ENCODE measurements around the gene NXPE1.
A peak's percentile ranks its signal among the peaks of the same experiment; 100 is the strongest.
"Not testable (repeated sequence)": the region's sequence is repeated elsewhere in the genome, so short reads cannot be mapped to it uniquely, and the experiment has no call there.

The NXPE1 gene

GRCh38 chr11:114559425-114560310 lies at the start of gene NXPE1:
Gene NXPE1 (minus strand): TSS chr11:114559881. CDS start chr11:114551201, 8,680 bp downstream.
- no peak for DNase-seq

GRCh38 chr11:114609429-114609828 lies 49.7 kb upstream of the NXPE1 start:
- no peak for DNase-seq

DNA sequence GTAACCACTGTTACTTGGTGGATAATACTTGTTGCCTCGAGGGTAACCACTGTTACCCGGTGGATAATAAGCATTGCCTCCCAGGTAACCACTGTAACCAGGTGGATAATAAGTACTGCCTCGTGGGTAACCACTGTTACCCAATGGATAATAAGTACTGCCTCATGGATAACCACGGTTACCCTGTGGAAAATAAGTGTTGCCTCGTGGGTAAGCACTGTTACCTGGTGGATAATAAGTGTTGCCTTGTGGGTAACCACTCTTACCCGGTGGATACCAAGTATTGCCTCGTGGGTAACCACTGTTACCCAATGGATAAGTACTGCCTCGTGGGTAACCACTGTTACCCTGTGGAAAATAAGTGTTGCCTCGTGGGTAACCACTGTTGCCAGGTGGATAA lies 48.9 kb upstream of the NXPE1 start:
- DNase-seq = not testable (repeated sequence)

DNA sequence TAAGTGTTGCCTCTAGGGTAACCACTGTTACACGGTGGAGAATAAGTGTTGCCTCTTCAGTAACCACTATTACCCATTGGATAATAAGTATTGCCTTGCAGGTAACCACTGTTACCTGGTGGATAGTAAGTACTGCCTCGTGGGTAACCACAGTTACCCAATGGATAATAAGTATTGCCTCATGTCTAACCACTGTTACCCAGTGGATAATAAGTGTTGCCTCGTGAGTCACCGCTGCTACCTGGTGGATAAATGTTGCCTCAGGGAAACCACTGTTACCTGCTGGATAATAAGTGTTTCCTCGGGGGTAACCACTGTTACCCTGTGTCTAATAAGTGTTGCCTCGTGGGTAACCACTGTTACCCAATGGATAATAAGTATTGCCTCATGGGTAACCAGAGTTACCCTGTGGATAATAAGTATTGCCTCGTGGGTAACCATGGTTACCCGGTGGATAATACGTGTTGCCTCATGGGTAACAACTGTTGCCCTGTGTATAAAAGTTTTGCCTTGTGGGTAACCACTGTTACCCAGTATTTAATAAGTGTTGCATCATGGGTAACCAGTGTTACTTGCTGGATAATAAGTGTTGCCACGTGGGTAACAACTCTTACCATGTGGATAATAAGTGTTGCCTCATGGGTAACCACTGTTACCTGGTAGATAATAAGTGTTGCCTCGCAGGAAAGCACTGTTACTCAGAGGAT lies 48.2 kb upstream of the NXPE1 start:
- no peak for DNase-seq

- not testable (repeated sequence) for DNase-seq
Observed at GRCh38 chr11:114606802-114607075, 47.1 kb upstream of the NXPE1 start.

DNA sequence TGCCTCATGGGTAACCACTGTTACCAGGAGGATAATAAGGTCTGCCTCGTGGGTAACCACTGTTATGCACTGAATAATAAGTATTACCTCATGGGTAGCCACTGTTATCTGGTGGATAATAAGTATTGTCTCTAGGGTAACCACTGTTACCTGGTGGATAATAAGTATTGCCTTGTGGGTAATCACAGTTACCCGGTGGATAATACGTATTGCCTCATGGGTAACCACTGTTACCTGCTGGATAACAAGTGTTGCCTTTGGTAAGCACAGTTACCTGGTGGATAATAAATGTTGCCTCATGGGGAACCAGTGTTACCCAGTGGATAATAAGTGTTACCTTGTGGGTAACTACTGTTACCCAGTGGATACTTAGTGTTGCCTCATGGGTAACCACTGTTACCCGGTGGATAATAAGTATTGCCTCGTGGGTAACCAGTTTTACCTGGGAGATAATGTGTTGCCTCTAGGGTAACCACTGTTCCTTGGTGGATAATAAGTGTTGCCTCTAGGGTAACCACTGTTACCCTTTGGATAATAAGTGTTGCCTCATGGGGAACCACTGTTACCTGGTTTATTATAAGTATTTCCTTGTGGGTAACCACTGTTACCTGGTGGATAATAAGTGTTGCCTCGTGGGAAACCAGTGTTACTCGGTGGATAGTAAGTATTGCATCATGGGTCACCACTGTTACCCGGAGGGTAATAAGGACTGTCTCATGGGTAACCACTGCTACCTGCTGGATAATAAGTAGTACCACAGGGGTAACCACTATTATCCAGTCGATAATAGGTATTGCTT lies 46.5 kb upstream of the NXPE1 start:
- DNase-seq = no peak

- DNase-seq = no peak
Observed at GRCh38 chr11:114605370-114605769, 45.7 kb upstream of the NXPE1 start.

- DNase-seq = no peak
Observed at GRCh38 chr11:114604886-114605285, 45.2 kb upstream of the NXPE1 start.

DNA sequence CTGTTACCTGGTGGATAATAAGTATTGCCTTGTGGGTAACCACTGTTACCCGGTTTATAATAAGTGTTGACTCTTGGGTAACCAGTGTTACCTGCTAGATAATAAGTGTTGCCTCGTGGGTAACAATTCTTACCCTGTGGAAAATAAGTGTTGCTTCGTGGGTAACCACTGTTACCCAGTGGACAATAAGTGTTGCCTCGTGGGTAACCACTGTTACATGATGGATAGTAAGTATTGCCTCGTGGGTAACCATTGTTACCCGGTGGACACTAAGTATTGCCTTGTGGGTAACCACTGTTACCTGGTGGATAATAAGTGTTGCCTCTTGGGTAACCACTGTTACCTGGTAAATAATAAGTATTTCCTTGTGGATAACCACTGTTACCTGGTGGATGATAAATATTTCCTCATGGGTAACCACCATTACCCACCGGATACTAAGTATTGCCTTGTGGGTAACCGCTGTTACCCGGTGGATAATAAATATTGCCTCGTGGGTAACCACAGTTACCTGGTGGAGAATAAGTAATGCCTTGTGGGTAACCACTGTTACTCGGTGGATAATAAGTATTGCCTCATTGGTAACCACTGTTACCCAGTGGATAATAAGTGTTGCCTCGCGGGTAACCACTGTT lies 44.6 kb upstream of the NXPE1 start:
- no peak for DNase-seq

DNA sequence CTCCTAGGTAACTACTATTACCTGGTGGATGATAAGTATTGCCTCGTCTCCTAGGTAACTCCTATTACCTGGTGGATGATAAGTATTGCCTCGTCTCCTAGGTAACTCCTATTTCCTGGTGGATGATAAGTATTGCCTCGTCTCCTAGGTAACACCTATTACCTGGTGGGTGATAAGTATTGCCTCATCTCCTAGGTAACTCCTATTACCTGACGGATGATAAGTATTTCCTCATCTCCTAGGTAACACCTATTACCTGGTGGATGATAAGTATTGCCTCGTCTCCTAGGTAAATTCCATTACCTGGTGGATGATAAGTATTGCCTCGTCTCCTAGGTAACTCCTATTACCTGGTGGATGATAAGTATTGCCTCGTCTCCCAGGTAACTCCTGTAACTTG lies 43.5 kb upstream of the NXPE1 start:
- DNase-seq = peak in 1 of 2 donors; percentile 5

GRCh38 chr11:114598461-114598860 lies 38.8 kb upstream of the NXPE1 start:
- no peak for DNase-seq

- no peak for DNase-seq
Observed at GRCh38 chr11:114596175-114596919, 36.7 kb upstream of the NXPE1 start.

DNA sequence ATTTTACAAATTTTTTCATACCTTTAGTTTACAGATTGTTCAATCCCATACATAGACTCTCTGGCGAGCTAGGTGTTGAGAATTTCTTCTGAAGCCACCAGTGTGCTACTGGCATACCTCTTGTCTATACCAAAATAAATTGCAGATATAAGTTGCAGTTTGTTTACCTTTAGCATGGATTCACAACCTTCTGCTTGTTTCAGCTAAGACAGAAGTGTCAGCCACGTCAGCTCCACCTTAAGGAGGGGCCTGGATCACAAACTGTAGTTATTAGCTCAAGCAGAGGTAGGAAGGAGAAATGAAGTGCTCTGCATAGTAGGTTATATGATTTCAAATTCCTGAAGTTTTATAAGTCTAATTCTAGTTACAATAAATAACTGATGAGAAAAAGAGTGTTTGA lies 35.9 kb upstream of the NXPE1 start, which contains the start of gene NXPE4:
TSS of gene NXPE4 (minus strand) at position 216 of the 400 bp plus-strand sequence. CDS start 1,027 bp downstream, outside the sequence.
- DNase-seq = no peak

- DNase-seq = no peak
Observed at GRCh38 chr11:114594703-114595102, 35.0 kb upstream of the NXPE1 start.

DNA sequence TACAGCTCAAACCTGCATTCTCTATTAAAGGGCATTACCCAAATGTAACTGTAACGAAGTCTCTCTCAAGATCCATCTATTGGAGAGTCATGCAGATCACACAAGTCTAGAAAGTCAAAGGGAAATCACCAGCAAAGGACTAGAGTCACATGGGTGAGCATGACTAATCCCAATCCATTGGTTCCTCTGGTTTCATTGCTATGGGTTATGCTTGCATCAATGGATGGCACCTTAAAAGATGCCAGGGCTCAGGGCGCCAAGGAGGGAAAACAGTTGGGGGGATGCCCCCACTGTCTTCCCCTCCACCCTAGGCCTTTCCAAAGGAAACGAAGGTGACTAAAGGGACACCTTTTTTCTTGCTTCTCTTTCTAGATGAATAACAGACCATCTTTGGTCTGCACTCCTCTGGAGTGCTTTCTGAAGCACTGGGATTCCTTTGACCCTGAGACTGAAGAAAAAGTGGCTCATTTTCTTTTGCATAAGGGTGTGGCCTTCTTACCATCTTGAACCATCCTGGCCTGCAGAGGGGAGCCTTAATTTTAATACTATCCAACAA lies 27.8 kb upstream of the NXPE1 start:
- DNase-seq = no peak

GRCh38 chr11:114586797-114587196 lies 27.1 kb upstream of the NXPE1 start:
- no peak for DNase-seq

- no peak for DNase-seq
Observed at GRCh38 chr11:114571712-114572111, 12.0 kb upstream of the NXPE1 start.

DNA sequence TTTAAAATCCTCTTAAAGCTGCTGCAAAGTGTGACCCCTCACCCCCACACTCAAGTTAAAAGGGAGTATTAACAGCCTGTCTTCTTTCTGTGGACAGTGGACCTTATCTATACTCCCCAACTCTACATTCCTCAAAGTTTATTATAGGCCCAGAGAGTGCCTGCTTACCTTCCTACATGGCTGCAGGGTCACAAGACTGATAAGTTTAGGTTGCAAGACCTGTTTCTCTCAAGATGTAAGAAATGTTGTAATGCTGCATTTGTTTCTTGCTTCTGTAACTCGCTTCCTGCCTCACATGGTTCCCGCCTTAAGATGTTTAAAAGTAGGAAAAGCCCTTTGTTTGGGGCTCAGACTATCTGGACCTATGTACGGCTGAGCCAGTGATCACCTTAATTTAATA lies 10.1 kb upstream of the NXPE1 start:
- no peak for DNase-seq

DNA sequence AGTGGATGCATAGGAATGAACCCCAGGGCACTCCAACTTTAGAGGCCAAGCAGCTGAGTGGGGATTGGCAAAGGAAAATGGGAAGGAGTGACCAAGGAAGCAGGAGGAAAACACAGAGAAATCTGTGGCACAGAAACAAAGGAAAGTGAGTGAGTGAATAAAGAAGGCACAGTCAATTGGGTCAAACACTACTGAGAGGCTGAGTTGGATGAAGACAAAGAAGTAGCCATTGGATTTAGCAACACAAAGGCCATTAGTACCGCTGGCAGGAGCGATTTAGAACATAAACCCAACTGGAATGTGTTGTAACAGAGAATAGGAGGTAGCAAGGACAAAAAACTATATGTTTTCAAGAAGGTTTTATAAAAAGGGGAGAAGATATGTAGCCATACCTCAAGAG lies 6.6 kb upstream of the NXPE1 start:
- DNase-seq = no peak

- no peak for DNase-seq
Observed at GRCh38 chr11:114564831-114565230, 5.2 kb upstream of the NXPE1 start.

DNA sequence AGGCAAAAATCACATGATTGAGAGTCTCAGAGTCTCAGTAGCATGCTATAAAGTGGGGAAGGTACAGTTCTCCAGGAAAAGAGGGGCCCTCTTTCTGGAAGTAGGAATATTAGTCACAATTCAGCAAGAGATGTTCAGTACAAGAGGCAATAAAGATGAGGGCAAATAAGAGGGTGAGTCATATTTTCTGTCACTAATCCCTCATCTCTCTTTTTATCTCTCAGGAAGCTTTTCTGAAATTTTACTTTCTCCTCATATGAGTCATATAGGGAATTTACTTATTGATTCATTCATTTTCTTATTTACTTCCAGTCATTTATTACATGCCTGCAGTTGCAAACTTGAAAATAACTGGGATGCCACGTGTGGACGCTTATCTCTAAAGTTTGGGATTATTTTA lies 3.4 kb upstream of the NXPE1 start:
- no peak for DNase-seq

Measured in CD4-positive, alpha-beta T cell treated with Interferon alpha-2 for 1 hour (primary cell).